ENCODE measurements around the gene GPC6.

GPC6 gene

GRCh38 chr13:94371855-94372254, 1145.2 kb downstream of the GPC6 start:
- DNase-seq (ENCODE audit: low spot score) = no peak
- FAIRE-seq = no peak

DNA sequence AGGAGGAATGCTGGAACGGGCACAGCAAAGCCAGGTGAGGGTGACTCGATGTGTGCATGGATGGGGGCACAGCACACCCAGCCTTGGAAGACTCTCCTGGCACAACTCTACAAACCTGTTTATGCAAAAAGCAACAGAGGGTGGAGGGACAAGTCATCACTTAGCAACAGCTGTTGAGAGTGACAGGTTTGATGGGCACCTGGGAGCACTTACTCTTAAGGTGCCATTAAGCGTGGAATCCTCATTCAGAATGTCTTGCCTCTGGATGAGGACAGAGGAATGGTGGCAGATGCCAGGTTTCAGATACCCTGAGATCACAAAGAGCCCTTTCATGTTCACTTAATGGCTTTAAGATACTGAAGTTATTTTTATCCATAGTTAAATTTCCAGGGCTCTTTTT, 1155.9 kb downstream of the GPC6 start:
- FAIRE-seq = no peak
- no peak for DNase-seq (ENCODE audit: low spot score)

DNA sequence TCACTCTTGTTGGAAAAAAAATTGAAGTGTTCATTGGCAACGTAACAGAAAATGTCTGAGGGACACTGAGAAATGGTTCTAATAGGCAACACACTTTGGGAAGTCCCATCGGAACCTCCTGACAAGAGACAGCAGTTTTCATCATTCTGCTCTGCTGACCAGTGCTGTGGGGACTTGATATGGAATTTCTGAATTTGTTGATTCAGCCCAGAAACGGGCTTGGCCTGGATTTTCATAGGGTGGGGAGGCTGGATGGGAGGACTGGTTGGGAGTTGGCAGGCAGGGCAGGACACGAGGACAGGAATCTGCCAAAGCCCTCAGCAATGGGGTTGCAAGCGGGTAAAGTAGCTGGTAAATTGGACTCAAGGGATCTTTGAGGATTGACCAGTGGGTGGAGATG, 1156.4 kb downstream of the GPC6 start:
- FAIRE-seq (no peak), DNase-seq (ENCODE audit: low spot score) (no peak)

DNA sequence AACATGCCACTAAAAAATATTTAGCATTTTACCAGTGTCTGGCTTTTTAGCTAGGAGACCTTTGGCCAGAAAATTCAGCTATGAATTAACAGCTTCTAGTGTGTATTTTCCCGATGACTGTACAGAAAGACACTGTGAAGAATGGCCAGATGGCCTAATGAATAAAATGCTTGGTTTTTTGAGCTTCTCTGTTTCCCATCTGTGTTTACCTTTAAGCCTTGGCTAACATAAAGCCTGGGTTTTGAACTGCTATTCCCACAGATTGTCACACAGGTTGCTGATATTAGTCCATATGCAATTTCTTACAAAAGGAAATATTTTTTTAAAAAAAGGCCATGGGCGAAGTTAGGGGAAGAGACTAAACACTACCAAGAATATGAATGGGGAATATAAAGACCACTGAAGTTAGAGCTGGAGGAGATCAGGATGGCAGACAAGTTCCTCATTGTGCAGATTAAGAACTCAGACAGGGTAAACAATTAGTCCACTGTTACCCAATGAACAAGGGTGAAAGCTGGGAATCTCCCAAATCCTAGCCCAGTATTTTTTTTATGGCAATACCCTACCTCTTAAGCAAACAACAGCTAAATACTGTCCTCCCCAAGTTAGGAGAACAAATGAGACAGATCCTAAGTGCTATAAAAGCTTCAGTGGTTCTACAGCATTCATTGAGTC, 1157.8 kb downstream of the GPC6 start:
- no peak for DNase-seq (ENCODE audit: low spot score)
- no peak for FAIRE-seq

DNA sequence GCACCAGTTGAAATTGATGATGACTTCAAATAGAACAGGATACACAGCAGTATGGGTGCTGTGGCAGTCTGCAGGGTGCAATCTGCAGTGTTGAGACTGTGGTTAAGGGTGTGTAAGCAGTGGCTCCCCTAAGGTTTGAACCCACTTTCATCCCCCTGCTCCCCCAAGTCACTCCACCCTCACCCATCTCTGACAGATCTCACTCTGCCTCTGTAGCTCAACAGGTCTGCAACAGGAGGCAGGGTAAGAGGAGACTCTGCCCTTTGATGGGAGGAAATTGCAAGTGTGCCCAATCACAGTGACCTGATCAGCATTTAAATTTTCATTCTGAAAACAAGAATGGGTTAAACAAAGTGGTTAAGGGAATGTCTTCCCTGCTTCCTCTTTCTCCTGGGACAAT, 1160.4 kb downstream of the GPC6 start:
- DNase-seq (ENCODE audit: low spot score) = no peak
- no peak for FAIRE-seq

GRCh38 chr13:94389604-94390351, 1163.2 kb downstream of the GPC6 start:
- FAIRE-seq (no peak), DNase-seq (ENCODE audit: low spot score) (no peak)

- no peak for DNase-seq (ENCODE audit: low spot score)
These were observed 1164.3 kb downstream of the GPC6 start for GRCh38 chr13:94390881-94391280.

DNA sequence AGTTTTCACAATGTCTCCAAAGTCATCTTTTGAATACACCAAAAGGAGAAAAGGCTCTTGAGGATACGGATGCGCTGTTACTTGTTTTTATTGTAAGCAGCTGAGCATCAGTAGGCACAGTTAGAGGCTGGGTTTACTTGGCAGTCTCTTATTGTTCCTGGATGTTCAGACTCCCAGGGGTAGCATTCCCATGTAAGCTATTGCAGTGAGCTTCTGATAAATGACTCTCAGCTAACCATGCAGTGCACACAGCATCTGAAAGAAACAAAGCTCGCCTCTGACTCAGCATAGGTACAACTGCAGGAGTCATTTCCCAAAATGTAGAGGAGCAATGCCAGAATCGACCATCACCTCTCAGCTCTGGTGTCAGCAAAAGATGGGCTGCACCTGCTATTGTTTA, 1168.1 kb downstream of the GPC6 start:
- FAIRE-seq (no peak), DNase-seq (ENCODE audit: low spot score) (no peak)

More at GRCh38 chr13:94390881-94391280, 1164.3 kb downstream of the GPC6 start:
- no peak for FAIRE-seq

- no peak for FAIRE-seq
- no peak for DNase-seq (ENCODE audit: low spot score)
These were observed 1169.3 kb downstream of the GPC6 start for GRCh38 chr13:94395860-94396259.

GRCh38 chr13:94399812-94400211, 1173.2 kb downstream of the GPC6 start:
- FAIRE-seq (no peak), DNase-seq (ENCODE audit: low spot score) (no peak)

- no peak for DNase-seq (ENCODE audit: low spot score)
- FAIRE-seq = no peak
These were observed 1174.3 kb downstream of the GPC6 start for GRCh38 chr13:94400874-94401273.

GRCh38 chr13:94408314-94409036, 1181.9 kb downstream of the GPC6 start:
- FAIRE-seq (no peak), DNase-seq (ENCODE audit: low spot score) (no peak)

- no peak for DNase-seq (ENCODE audit: low spot score)
- FAIRE-seq = no peak
These were observed 1185.1 kb downstream of the GPC6 start for GRCh38 chr13:94411747-94412146.

DNA sequence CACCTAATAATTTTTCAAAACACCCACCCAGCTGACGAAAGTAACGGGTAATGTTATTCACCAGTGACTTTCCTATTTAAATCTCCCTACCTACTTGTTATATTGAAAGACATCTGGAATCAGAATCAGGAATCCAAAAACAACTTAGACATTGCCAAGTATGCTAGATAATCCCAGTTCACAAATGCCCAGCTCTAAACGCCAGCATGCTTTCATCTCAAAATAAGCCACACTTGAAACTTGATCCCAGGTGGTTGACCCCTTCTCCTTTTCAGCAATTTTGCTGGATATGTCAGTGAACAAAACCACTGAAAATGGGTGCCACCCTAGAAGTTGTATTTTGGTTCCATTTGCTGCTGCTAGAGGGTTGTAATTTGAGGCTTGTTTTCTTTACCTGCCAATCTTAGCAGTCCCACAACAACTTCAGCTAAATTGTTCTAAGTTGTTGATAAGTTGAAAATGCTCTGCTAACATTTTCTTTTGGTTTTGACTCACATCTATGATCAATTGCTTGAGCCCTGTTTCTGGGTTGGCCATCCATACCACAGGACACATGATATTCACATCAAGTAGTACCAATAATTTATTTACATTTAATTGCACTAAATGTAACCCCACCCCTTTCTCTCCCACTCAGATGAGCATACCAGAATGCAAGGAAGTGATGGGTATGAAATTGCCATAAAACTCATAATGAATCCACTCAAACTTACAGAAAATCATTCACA, 1186.4 kb downstream of the GPC6 start:
- FAIRE-seq = no peak
- no peak for DNase-seq (ENCODE audit: low spot score)

DNA sequence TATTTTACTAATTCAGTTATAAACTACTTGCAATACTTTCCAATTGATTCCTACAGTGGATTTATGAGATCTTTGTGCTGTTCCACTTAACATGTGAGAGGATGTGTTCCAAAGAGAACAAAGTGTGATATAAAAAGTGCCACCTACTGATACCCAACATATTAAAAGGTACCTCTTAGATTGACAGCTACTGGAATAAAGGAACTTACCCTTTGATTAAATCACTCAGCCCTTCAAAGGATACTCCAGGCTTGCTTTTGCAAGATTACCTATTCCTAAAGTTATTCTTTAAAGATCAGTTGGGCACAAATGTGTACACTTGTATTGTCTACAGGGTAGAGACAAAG, 1187.0 kb downstream of the GPC6 start:
- DNase-seq (ENCODE audit: low spot score) (no peak), FAIRE-seq (no peak)

GRCh38 chr13:94414141-94414540, 1187.5 kb downstream of the GPC6 start:
- no peak for FAIRE-seq
- no peak for DNase-seq (ENCODE audit: low spot score)

- FAIRE-seq (no peak), DNase-seq (ENCODE audit: low spot score) (no peak)
These were observed 1188.1 kb downstream of the GPC6 start for GRCh38 chr13:94414708-94415107.

- DNase-seq (ENCODE audit: low spot score) (no peak), FAIRE-seq (no peak)
These were observed 1189.1 kb downstream of the GPC6 start for GRCh38 chr13:94415500-94416237.

- FAIRE-seq = no peak
These were observed 1190.0 kb downstream of the GPC6 start for GRCh38 chr13:94416454-94417080.

GRCh38 chr13:94417294-94417693, 1190.7 kb downstream of the GPC6 start:
- no peak for DNase-seq (ENCODE audit: low spot score)
- FAIRE-seq = no peak

More at GRCh38 chr13:94416454-94417080, 1190.0 kb downstream of the GPC6 start:
- peak; percentile 19 for DNase-seq (ENCODE audit: low spot score)

All from RCC 7860 (cell line).